ENCODE measurements around the gene USH2A. TPM values are rescaled to one million over a fixed set of nuclear protein-coding genes. Genes with fewer than 3 reads are reported as not detected.

USH2A gene
- total RNA-seq, 8 experiments from 2014 or later: 0.10 to 0.85 (median 0.49) TPM

GRCh38 chr1:216238844-216239243, 184.4 kb downstream of the USH2A start:
- no peak overlapping the region for H3K4me3 ChIP-seq
- 0 to 85% (median 63%) methylated on average over 1 of the region's 1 CpG for WGBS, 10 experiments
- in situ Hi-C loops (cut with MboI; ENCODE audit: low pct_unique_long_range_greater_than_20kb in 2 of 9, low sequenced_read_pairs in 9 of 9, unreplicated experiment in 9 of 9): no loop called here
- H3K27ac ChIP-seq: no peak overlapping the region
- no peak for ATAC-seq (replicated peaks in 6 of 8)
- H3K4me1 ChIP-seq (replicated peaks in 1 of 2): peaks cover 8 to 22% of the 10 kb centered on the region in 2 donors

GRCh38 chr1:216237927-216238542, 185.2 kb downstream of the USH2A start:
- 0 to 76% (median 50%) methylated on average over 1 to 3 of the region's 3 CpGs; no CpG with 5 or more reads in 2 of the 10 experiments for WGBS, 10 experiments
- in situ Hi-C loops (cut with MboI; ENCODE audit: low pct_unique_long_range_greater_than_20kb in 2 of 9, low sequenced_read_pairs in 9 of 9, unreplicated experiment in 9 of 9): no loop called here
- peak in 4 of 8 experiments; percentile 40 to 87 (median 68) for ATAC-seq (replicated peaks in 6 of 8)
- Histone ChIP-seq H3K4me3 (no peak overlapping the region), H3K27ac (no peak overlapping the region), H3K4me1 (replicated peaks in 1 of 2) (peaks cover 8 to 22% of the 10 kb centered on the region in 2 donors)

GRCh38 chr1:216224233-216224632, 199.0 kb downstream of the USH2A start:
- Histone ChIP-seq H3K27ac (no peak overlapping the region), H3K4me1 (replicated peaks in 1 of 2) (peaks cover 0 to 16% of the 10 kb centered on the region in 2 donors), H3K4me3 (no peak overlapping the region)
- 60 to 100% (median 95%) methylated on average over 1 of the region's 1 CpG; no CpG with 5 or more reads in 2 of the 10 experiments for WGBS, 10 experiments
- in situ Hi-C loops (cut with MboI; ENCODE audit: low pct_unique_long_range_greater_than_20kb in 2 of 9, low sequenced_read_pairs in 9 of 9, unreplicated experiment in 9 of 9): no loop called here
- no peak for ATAC-seq (replicated peaks in 6 of 8)

GRCh38 chr1:216223486-216223885, 199.8 kb downstream of the USH2A start:
- in situ Hi-C loops (cut with MboI; ENCODE audit: low pct_unique_long_range_greater_than_20kb in 2 of 9, low sequenced_read_pairs in 9 of 9, unreplicated experiment in 9 of 9): no loop called here
- WGBS, 10 experiments: 3 to 98% (median 74%) methylated on average over 1 to 4 of the region's 4 CpGs
- Histone ChIP-seq H3K4me1 (replicated peaks in 1 of 2) (peaks cover 0 to 23% of the 10 kb centered on the region in 2 donors), H3K4me3 (no peak overlapping the region), H3K27ac (no peak overlapping the region)
- peak in 1 of 8 experiments; percentile 13 for ATAC-seq (replicated peaks in 6 of 8)

GRCh38 chr1:216222288-216222687, 201.0 kb downstream of the USH2A start:
- 0 to 100% (median 82%) methylated on average over 1 to 2 of the region's 2 CpGs; no CpG with 5 or more reads in 1 of the 10 experiments for WGBS, 10 experiments
- Histone ChIP-seq H3K4me3 (no peak overlapping the region), H3K27ac (no peak overlapping the region), H3K4me1 (replicated peaks in 1 of 2) (peaks cover 0 to 27% of the 10 kb centered on the region in 2 donors)
- in situ Hi-C loops (cut with MboI; ENCODE audit: low pct_unique_long_range_greater_than_20kb in 2 of 9, low sequenced_read_pairs in 9 of 9, unreplicated experiment in 9 of 9): no loop called here
- ATAC-seq (replicated peaks in 6 of 8): peak in 1 of 8 experiments; percentile 67

GRCh38 chr1:216221260-216221700, 202.0 kb downstream of the USH2A start:
- Histone ChIP-seq H3K27ac (no peak overlapping the region), H3K4me3 (peak overlapping the region; percentile 15 to 27 (median 19)), H3K4me1 (replicated peaks in 1 of 2) (peaks cover 0 to 27% of the 10 kb centered on the region in 2 donors)
- in situ Hi-C loops (cut with MboI; ENCODE audit: low pct_unique_long_range_greater_than_20kb in 2 of 9, low sequenced_read_pairs in 9 of 9, unreplicated experiment in 9 of 9): no loop called here
- WGBS, 10 experiments: 2 to 43% (median 27%) methylated on average over 1 to 6 of the region's 6 CpGs; no CpG with 5 or more reads in 1 of the 10 experiments
- ATAC-seq (replicated peaks in 6 of 8): peak; percentile 93 to 99 (median 94)

GRCh38 chr1:216216305-216216704, 206.9 kb downstream of the USH2A start:
- whole genome bisulfite sequencing, 10 experiments: 58 to 100% (median 88%) methylated on average over 1 to 3 of the region's 3 CpGs
- Histone ChIP-seq H3K4me3 (no peak overlapping the region), H3K4me1 (replicated peaks in 1 of 2) (peaks cover 0 to 24% of the 10 kb centered on the region in 2 donors), H3K27ac (no peak overlapping the region)
- ATAC-seq (replicated peaks in 6 of 8): peak in 2 of 8 experiments; percentile 21 to 50
- in situ Hi-C loops (cut with MboI; ENCODE audit: low pct_unique_long_range_greater_than_20kb in 2 of 9, low sequenced_read_pairs in 9 of 9, unreplicated experiment in 9 of 9): no loop called here

GRCh38 chr1:216215169-216215568, 208.1 kb downstream of the USH2A start:
- in situ Hi-C loops (cut with MboI; ENCODE audit: low pct_unique_long_range_greater_than_20kb in 2 of 9, low sequenced_read_pairs in 9 of 9, unreplicated experiment in 9 of 9): no loop called here
- peaks cover 0 to 19% of the 10 kb centered on the region in 2 donors for H3K4me1 ChIP-seq (replicated peaks in 1 of 2)
- H3K27ac ChIP-seq: no peak overlapping the region
- H3K4me3 ChIP-seq: no peak overlapping the region
- peak in 1 of 8 experiments; percentile 29 for ATAC-seq (replicated peaks in 6 of 8)

GRCh38 chr1:216212826-216213225, 210.4 kb downstream of the USH2A start:
- WGBS, 10 experiments: 22 to 100% (median 100%) methylated on average over 1 of the region's 1 CpG
- Histone ChIP-seq H3K4me3 (no peak overlapping the region), H3K27ac (no peak overlapping the region), H3K4me1 (replicated peaks in 1 of 2) (no peaks in the 10 kb centered on the region)
- in situ Hi-C loops (cut with MboI; ENCODE audit: low pct_unique_long_range_greater_than_20kb in 2 of 9, low sequenced_read_pairs in 9 of 9, unreplicated experiment in 9 of 9): no loop called here
- no peak for ATAC-seq (replicated peaks in 6 of 8)

GRCh38 chr1:216210081-216210480, 213.2 kb downstream of the USH2A start:
- H3K4me1 ChIP-seq (replicated peaks in 1 of 2): peaks cover 0 to 6% of the 10 kb centered on the region in 2 donors
- ATAC-seq (replicated peaks in 6 of 8): no peak
- WGBS, 10 experiments: 0 to 92% (median 49%) methylated on average over 1 to 4 of the region's 4 CpGs; no CpG with 5 or more reads in 2 of the 10 experiments
- no peak overlapping the region for H3K27ac ChIP-seq
- in situ Hi-C loops (cut with MboI; ENCODE audit: low pct_unique_long_range_greater_than_20kb in 2 of 9, low sequenced_read_pairs in 9 of 9, unreplicated experiment in 9 of 9): no loop called here
- H3K4me3 ChIP-seq: no peak overlapping the region

- peak in 2 of 8 experiments; percentile 56 to 82 for ATAC-seq (replicated peaks in 6 of 8)
Observed at GRCh38 chr1:216209125-216209524, 214.1 kb downstream of the USH2A start.

GRCh38 chr1:216207154-216207553, 216.1 kb downstream of the USH2A start:
- H3K27ac ChIP-seq: no peak overlapping the region
- in situ Hi-C loops (cut with MboI; ENCODE audit: low pct_unique_long_range_greater_than_20kb in 2 of 9, low sequenced_read_pairs in 9 of 9, unreplicated experiment in 9 of 9): no loop called here
- 0 to 93% (median 83%) methylated on average over 1 of the region's 1 CpG; no CpG with 5 or more reads in 1 of the 10 experiments for WGBS, 10 experiments

More at GRCh38 chr1:216209125-216209524, 214.1 kb downstream of the USH2A start:
- WGBS, 10 experiments: 0 to 100% (median 95%) methylated on average over 1 of the region's 1 CpG; no CpG with 5 or more reads in 6 of the 10 experiments
- Histone ChIP-seq H3K27ac (no peak overlapping the region), H3K4me3 (no peak overlapping the region), H3K4me1 (replicated peaks in 1 of 2) (peaks cover 0 to 6% of the 10 kb centered on the region in 2 donors)
- in situ Hi-C loops (cut with MboI; ENCODE audit: low pct_unique_long_range_greater_than_20kb in 2 of 9, low sequenced_read_pairs in 9 of 9, unreplicated experiment in 9 of 9): no loop called here

GRCh38 chr1:216205176-216205575, 218.1 kb downstream of the USH2A start:
- in situ Hi-C loops (cut with MboI; ENCODE audit: low pct_unique_long_range_greater_than_20kb in 2 of 9, low sequenced_read_pairs in 9 of 9, unreplicated experiment in 9 of 9): no loop called here
- no peak for ATAC-seq (replicated peaks in 6 of 8)
- 0 to 100% (median 100%) methylated on average over 1 of the region's 1 CpG for WGBS, 10 experiments

More at GRCh38 chr1:216207154-216207553, 216.1 kb downstream of the USH2A start:
- ATAC-seq (replicated peaks in 6 of 8): no peak
- Histone ChIP-seq H3K4me1 (replicated peaks in 1 of 2) (peaks cover 0 to 6% of the 10 kb centered on the region in 2 donors), H3K4me3 (no peak overlapping the region)

GRCh38 chr1:216201946-216202345, 221.3 kb downstream of the USH2A start:
- no peak overlapping the region for H3K4me3 ChIP-seq
- in situ Hi-C loops (cut with MboI; ENCODE audit: low pct_unique_long_range_greater_than_20kb in 2 of 9, low sequenced_read_pairs in 9 of 9, unreplicated experiment in 9 of 9): no loop called here
- peaks cover 0 to under 1% of the 10 kb centered on the region in 2 donors for H3K4me1 ChIP-seq (replicated peaks in 1 of 2)
- ATAC-seq (replicated peaks in 6 of 8): no peak
- 0 to 100% (median 80%) methylated on average over 1 to 2 of the region's 2 CpGs for WGBS, 10 experiments
- H3K27ac ChIP-seq: no peak overlapping the region

More at GRCh38 chr1:216205176-216205575, 218.1 kb downstream of the USH2A start:
- Histone ChIP-seq H3K4me3 (no peak overlapping the region), H3K4me1 (replicated peaks in 1 of 2) (peaks cover 0 to 6% of the 10 kb centered on the region in 2 donors), H3K27ac (no peak overlapping the region)

Data from motor neuron (in vitro differentiated cells).